Measurements from ENCODE around the gene PNPLA5. TPM values are rescaled to one million over a fixed set of nuclear protein-coding genes. Genes with fewer than 3 reads are reported as not detected.
"Not testable (repeated sequence)": the region's sequence is repeated elsewhere in the genome, so short reads cannot be mapped to it uniquely, and the experiment has no call there.

Gene PNPLA5
- total RNA-seq, 1 donor from 2014 or later, result not detected

DNA sequence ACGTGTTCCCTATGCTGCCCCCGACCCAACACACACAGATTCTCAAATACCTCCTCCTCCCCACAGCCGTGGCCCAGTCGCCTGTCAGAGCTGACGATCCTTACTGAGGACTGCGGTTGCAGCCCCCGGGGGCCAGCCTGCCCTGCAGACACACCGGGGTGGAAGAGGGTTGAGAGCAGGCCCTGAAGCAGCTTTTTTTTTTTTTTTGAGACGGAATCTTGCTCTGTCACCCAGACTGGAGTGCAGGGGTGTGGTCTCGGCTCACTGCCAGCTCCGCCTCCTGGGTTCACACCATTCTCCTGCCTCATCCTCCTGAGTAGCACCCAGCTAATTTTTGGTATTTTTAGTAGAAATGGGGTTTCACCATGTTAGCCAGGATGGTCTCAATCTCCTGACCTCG is 11.2 kb upstream of the PNPLA5 start:
- not testable (repeated sequence) for DNase-seq (ENCODE audit: low read depth)

DNA sequence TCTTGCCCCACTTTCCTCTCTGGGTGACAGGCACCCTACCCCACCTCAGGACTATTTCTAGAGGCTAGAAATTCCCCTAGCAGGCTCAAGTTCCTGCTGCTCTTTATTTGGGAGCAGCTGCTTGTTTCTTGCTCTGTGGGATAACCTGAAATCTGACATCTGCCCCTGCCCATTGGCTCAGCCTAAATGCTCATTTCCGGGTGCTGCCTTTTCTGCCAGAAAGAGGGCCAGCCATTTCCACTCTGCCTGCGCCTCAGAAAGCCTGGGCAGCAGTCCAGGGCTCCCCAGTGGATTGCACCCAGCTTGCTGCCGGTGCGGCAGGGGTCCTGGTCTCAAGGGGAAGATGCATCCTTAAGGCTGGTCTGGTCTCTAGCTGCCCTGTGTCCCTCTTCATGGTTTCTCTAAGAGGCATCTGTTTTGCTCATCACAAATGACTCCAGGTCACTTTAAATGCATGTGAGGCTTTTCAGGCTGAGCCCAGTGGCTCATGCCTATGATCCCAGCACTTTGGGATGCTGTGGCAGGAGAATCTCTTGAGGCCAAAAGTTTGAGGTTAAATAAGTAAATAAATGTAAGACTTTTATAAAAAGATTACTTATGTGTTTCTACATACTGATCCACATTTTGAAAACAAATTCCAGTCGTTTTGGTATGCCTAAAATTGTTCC is 10.3 kb upstream of the PNPLA5 start:
- DNase-seq (ENCODE audit: low read depth), result peak; percentile 94

DNA sequence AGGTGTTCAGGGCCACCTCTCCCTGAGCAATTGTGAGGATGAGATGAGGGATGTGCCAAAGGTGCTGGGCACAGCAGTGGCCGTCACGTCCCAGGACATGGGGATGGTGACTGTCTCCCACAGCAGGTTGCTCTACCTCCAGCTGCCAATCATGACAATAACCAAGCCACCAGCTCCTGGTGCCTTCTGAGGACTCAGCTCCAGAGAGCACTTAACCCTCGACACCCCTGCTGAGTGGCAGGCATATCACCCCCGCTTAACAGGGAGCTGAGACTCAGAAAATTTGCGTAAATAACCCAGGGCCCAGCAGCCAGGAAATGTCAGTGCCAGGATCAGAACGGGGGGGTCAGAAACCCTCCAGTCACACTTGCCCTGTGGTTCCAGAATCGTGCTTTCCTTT is 8.4 kb upstream of the PNPLA5 start:
- no peak for DNase-seq (ENCODE audit: low read depth)

DNA sequence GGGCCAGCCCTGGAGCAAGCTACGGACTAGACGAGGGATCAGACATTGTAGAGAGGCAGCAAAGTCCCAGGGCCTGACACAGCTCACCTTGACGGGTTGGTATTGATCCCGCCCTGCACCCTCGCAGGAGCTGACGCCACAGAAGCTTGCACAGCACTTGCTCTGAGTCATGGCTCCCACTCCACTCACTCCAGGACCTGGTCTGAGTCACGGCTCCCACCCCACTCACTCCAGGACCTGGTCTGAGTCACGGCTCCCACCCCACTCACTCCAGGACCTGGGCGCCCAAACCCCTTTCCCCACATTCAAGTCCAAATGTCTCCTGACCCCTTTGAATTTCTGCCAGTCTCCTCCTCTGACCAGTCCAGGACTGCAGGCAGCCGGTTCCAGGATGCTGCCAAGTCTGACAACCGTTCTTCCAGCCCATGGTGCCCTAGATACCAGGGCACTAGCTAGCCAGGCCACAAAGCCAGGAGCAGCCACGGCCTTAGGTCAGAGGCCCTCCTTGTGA is 6.0 kb upstream of the PNPLA5 start:
- DNase-seq (ENCODE audit: low read depth), result peak; percentile 82

DNA sequence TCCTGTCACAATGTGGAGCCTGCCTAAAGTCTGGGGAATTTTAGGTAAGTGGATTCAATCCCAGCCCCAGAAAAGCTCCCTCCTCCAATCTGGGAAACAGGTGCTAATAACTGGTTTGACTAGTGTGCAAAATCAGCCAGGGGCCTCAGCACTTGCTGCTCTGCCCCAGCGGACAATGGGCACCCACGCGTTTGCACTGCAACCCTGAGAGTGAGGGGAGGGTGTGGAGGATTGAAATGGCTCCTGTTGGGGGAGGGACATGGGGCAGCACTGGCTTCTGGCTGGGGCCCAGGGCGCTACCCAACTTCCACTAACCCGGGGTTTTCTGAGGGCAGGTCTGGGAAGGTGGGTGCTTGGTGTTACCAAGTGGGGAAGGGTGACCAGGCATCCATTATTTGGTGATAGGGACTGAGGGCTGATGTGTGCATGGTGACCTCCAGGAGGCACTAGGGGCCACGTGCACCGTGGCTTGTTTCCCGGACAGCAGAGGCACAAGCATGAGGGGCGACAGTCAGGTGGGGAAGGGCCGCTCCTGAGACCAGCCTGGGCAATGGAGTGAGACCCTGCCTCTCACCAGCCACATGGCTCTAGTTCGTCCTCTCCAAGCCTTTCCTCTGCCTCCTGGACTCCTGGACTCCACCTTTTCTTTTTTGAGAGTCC is 4.3 kb upstream of the PNPLA5 start:
- no peak for DNase-seq (ENCODE audit: low read depth)

DNA sequence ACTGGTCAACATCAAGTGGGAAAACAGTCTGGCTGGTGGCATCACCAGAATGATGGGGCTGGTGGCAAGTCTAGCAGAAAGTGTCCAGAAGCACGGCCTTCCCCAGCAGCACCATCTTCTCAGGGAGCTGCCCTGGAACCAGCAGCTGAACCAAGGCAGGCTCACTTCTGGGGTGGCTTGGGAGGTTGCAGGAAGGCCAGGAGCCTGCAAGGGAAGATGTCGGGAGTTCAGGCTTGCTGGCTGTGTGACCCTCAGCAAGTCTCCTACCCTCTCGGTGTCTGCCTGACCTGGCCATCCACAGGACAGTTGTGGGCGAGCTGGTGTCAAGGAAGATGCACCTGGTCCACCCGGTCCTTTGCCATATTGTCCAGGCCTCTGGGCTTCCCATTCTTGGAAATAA is 2.3 kb upstream of the PNPLA5 start:
- DNase-seq (ENCODE audit: low read depth), result no peak

DNA sequence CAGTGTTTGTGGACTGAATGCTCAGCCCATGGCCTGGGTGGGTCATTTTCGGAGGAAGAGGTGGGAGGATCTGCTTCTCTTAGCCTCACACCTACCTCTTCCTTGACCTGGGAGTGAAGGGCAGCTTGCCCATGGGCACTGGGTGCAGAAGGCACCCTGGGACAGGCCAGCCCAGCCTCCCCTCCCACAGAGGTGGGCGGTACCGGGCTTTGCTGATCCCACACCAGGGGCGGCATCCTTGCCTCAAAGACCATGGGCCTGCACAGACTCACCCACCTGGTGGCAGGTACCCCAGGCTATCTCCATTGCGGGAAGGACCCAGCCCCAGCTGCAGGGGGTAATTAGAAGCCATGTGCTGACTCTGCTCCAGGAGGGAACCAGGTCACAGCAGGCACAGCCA is 1.5 kb upstream of the PNPLA5 start:
- DNase-seq (ENCODE audit: low read depth), result no peak

DNA sequence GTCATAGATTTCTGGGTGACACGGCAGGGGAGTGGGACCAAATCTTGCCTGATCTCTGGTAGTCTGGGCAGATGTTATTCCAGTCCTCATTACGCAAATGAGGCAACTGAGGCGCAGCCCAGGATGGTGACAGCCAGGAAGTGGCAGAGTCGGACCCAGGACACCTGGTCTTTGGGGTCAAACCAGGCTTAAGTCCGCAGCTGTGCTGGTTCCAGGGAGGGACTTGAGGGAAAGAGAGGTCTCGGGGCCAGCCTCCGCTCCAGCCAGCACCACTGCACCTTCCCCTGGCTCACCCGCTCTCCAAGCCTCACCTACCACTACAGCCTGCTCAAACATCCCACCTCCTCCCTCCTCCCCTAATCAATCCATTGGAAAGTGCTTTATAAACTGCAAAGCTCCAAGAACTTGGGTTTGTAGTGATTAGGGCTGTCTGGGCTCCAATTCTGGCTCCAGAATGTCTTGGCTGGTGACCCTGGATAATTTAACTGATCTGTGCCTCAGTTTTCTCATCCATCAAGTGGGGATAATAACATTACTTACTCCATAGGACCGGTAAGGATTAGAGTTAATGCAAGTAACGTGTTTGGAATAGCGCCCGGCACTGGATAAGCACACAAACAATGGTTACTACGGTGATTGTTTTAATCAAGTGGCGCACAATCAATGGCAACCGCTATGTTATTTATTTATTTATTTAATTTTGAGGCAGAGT is 526 bp upstream of the PNPLA5 start:
- DNase-seq (ENCODE audit: low read depth), result no peak

DNA sequence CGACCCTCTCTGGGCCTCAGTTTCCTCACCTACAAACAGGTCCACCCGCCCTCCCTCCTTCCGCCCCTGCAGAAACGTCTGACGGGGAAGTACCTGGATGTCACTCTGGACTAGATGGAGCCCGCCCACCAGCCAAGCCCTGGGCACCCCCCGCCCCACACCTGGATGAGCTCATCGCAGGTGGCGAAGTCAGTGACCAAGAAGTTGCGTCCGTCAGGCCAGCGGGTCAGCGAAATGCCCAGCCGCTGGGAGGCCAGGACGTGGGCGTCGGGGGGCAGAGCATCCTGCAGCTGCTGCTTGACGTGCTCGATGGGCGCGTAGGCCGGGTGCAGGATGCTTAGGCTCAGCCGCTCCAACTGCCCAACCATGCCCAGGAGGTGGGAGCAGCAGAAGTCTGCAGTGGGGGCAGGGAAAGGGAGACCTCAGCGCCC is 897 bp downstream of the PNPLA5 start:
- peak; percentile 24 for DNase-seq (ENCODE audit: low read depth)

DNA sequence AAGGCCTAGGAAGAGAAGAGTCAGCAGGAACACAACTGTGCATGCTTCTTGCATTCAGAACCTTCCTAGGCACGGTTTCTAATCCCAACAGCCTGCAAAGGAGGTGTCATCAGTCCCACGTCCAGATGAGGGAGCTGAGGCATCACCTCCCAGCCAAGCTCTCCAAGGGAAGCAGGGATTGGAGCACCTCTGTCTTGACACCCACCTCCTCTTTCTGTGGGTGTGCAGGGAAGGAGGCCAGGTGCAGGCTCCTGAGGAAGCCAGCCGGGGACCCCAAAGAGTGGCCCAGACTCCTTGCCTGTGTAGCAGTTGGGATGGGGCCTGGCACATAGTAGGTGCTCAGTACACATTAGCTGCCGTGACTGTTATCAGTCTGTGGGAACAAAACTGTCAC is 2.0 kb downstream of the PNPLA5 start:
- DNase-seq (ENCODE audit: low read depth), result peak; percentile 45

DNA sequence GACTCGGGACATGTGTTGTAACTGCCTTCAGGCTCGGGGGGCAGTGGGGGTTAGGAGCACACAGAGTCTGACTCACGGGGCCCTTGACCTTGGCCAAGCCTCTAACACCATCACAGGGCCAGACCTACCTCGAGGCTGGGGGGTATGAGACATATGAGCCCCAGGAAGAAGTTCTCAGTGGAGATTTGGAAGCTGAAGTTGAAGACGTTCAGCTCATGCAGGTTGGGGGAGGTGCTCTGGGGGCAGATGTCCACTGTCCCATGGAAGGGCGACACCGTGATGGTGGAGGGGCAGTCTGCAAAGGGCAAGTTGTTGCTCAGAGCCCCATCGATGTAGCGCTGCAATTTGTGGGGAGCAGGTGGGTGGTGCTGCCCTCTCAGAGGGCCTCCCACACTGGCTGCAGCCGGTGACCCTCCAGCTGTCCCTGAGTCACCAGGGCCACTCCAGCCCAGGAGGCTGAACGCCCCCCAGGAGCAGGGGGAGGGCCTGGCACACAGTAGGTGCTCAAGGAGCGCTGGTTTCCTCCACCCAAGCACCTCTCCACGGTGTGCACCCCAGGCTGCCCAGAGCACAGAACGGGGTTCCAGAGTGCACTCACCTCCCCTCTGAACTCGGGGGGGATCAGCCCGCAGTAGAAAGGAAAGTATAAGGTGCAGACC is 2.5 kb downstream of the PNPLA5 start:
- no peak for DNase-seq (ENCODE audit: low read depth)

DNA sequence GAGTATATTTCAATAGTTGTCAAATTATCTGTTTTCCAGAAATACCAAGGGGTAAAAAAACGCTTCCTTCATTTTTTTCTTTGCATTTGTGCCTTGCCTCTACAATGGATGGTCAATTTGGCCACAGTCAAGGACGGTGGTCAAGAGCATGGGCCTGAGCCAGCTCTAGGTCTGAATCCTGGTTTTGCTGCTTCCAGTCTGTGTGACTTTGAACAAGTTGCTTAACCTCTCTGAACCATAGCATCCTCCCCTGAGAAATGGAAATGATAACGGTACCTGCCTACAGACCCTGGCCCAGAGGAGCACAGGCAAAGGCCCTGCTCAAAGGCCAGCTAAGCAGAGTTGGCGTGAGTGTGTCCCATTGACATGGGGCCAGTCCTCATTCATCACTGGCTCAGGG is 3.1 kb downstream of the PNPLA5 start:
- no peak for DNase-seq (ENCODE audit: low read depth)

DNA sequence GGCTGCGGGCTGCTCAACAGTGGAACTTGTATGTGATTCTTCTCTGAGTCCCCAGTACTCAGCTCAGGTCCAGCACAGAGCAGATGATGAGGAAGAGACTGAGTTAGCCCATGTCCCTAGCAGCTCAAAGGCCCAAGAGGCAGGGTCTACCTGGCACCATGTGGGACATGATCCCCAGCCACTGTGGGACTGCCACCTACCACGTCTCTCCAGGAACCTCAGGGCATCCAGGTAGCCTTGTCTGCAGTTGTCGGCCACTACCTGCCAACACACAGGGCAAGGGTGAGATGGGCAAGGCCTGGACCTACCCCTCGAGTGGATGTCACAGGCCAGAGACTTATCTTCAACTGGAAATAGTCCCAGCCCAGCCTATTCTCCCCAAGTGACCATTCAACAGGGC is 4.4 kb downstream of the PNPLA5 start:
- DNase-seq (ENCODE audit: low read depth), result no peak

DNA sequence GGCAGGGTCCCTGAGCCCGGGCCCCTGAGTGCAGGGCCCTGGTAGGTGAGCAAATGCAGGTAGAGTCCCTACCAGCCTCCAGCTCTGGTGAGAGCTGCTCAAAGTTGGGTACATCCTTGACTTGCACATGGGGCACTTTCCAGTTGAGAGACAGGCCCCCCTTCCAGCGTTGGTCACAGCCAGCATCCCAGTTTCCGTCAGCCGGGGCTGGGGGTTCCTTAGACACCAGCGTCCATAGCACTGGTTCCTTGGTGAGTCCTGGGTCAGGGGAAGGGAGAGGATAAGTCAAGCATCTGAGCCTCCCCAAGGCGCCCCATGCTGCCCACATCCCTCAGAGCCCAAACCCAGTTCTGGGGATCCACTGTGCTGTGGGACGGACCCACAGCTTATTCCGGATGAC is 5.6 kb downstream of the PNPLA5 start:
- no peak for DNase-seq (ENCODE audit: low read depth)

DNA sequence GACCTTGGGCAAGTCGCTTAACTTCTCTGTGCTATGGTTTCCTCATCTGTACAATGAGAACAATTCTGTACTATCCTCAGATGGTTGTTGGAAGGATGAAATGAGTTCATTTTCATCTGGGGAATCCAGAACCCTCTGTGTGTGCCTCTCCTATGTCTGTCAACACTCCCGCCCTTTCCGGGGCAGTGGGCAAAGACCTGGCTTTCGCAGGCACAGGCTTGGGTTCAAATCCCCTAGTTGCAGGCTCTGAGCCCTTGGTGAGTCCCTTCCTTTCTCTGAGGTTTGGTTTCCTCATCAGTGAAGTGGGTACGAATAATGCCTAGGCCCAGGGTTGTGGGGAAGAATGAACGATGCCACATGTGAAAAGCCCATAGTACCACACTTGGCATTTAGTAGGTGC is 6.0 kb downstream of the PNPLA5 start:
- DNase-seq (ENCODE audit: low read depth), result no peak

DNA sequence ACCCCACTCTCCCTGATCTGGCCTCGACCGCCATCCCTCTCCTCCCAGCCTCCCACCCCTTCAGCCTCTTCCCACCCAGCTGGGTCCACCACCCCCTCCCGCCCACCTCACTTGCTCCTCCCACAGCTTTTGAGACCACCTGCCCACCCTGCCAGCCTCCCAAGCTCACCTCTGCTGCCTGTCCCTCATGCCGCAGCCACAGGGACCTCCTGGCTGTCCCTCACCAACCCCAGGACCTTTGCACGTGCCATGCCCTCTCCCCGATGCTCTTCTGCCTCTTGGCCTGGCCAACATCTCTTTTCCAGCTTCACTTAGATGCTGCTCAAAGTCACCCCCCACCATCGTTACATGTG is 6.5 kb downstream of the PNPLA5 start:
- DNase-seq (ENCODE audit: low read depth), result no peak

DNA sequence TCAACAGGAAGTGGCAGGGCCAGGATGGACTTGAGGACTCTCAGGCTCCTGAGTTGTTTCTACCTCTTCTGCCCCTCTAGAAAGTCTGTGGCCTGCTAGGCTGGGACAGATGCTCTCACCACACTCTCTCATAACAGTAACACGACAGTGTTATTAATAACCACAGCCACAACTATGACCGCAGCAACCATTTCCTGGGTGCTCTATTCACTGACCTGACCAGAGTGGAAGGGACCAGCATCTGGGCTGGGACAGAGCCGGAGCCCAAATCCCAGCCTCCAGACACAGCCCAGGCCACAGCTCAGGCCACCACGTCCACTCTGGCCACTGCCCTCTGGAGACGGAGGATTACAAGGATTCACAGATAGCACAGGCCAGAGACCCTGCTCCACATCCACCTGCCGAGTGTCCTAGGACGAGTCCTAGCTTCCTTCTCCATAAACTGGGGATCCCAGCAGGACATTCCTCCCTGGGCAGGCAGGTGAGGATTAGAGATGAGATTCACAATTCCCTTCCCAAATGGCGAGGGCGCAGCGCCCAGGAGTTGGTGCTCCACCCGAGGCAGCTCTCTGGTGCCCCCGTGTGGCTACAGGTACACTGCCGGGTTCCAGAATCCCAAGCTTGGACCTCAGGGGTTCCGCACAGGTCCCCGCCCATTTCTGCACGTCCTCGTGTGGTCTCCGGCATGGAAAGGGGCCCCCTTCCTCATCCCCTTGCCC is 7.1 kb downstream of the PNPLA5 start:
- peak; percentile 75 for DNase-seq (ENCODE audit: low read depth)

DNA sequence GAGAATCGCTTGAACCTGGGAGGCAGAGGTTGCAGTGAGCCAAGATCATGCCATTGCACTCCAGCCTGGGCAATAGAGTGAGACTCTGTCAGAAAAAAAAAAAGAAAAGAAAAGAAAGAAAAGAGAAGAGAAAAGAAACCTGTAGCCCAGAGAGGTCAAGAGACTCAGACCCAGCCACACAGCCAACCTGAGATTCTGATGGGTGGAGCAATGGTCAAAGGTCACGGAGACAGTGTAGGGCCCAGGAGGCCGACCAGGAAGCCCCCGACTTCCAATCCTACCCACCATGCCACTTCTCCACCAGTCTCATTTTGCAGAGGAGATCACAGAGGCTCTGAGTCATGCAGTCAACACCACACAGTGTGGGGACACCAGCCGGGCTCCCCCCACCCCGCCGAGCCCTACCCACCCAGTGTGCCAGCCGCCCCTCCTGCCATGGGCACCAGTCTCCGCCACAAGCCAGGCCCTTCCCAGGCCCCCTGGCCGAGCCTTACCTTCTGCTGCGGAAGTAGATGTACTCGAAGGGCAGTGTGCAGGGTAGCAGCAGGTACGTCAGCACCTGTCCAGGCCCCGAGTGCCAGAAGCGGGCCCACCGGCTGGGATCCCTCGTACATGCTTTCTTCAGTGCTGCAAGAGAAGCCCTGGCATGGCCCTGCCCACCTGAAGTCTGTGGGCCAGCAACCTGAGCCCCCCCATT is 7.9 kb downstream of the PNPLA5 start:
- no peak for DNase-seq (ENCODE audit: low read depth)

DNA sequence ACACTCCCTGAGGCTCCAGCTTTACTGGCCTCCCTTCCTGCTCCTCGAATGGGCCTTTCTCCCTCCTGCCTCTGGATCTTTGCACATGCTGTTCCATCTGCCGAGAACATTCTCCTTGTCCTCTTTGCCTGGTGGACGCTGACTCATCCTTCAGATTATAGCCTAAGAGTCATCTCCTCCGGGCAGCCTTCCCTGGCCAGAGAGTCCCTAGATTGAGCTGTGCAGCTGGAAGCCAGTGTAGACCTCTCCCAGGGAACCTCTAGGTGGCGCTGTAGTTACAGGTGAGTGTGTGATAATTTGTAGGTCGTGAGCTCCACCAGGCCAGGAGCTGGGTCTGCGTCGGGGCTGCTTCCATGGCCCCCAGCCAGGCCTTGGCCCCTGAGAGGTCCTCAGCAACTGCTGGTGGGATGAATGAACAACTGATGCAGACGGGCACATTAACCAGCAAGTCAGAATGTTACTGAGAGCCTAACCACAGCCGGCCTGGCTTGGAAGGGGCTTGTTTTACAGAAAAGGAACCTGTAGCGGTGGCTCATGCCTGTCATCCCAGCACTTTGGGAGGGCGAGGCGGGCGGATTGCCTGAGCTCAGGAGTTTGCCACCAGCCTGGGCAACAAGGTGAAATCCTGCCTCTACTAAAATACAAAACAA is 8.7 kb downstream of the PNPLA5 start:
- DNase-seq (ENCODE audit: low read depth), result peak; percentile 75

DNA sequence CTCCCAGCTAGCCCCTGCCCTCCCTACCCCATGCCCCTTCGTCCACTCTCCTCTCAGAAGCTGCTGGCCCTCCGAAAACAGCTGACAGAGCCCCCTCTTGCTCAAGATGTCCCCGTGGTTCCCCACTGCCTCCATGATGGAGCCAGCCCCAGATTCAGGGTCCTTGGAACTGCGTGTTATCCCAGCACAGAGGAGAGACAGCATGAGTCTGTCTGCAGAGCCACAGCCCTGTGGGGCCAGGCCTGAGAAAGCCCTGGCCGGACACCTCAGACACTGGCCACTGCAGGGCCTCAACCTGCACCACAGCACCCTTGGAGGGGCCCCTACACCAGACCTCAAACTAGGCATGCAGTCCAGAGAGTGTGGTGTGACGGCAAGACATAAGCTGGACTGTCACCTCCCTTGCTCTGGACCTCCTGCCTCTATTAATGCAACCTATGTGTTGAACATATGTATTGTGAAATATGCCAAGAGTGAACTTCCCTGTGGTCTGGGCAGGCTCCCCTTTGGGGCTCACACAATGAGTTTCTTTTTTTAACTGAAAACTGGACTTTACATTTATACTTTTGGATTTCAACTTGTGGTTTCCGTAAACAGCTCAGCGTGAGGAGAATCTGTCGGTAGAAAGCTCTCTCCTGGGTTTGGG is 9.6 kb downstream of the PNPLA5 start:
- DNase-seq (ENCODE audit: low read depth), result no peak
